HL-60 (cell line): ENCODE data around the gene NFAT5.

Experiments
- GABPA ChIP-seq: IDR thresholded peaks from 2 replicates; pipeline ENCODE4 v1.6.1; 2012; ENCODE audit warnings: low read depth
- POLR2AphosphoS5 ChIP-seq: IDR thresholded peaks from 2 replicates; pipeline ENCODE4 v1.6.1; 2012; ENCODE audit warnings: low read depth
- TF ChIP-seq, protein P1 (sequence below): IDR thresholded peaks from one replicate; pipeline ENCODE4 v1.5.1; 2011; ENCODE audit warnings: low read length, control low read depth, inconsistent platforms; ENCODE audit not compliant: insufficient read depth
- TF ChIP-seq, protein P2 (sequence below): IDR thresholded peaks from 2 replicates; pipeline ENCODE4 v1.6.1; 2012; ENCODE audit warnings: low read depth; ENCODE audit not compliant: insufficient replicate concordance

DNA sequence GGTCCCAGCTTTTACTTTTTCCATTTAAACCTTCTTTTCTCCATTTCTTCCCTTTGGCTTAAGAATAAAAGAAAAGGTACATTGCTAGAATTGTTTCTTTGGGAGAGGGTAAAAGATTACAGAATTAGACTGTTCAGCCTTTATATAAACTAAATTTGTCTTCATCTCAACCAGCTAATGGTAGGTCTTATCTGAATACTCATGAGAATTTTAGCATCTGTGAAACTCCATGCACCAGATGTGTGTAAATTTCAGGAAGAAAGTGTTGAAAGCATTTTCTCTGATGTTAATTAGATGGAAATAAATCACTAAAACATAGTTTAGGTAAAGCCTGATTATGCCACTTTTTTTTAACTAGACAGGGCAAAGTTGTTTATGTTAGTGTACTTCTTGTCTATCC is 135.7 kb downstream of the NFAT5 start:
- TF ChIP-seq, protein P1, sequence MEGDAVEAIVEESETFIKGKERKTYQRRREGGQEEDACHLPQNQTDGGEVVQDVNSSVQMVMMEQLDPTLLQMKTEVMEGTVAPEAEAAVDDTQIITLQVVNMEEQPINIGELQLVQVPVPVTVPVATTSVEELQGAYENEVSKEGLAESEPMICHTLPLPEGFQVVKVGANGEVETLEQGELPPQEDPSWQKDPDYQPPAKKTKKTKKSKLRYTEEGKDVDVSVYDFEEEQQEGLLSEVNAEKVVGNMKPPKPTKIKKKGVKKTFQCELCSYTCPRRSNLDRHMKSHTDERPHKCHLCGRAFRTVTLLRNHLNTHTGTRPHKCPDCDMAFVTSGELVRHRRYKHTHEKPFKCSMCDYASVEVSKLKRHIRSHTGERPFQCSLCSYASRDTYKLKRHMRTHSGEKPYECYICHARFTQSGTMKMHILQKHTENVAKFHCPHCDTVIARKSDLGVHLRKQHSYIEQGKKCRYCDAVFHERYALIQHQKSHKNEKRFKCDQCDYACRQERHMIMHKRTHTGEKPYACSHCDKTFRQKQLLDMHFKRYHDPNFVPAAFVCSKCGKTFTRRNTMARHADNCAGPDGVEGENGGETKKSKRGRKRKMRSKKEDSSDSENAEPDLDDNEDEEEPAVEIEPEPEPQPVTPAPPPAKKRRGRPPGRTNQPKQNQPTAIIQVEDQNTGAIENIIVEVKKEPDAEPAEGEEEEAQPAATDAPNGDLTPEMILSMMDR: no peak
- TF ChIP-seq POLR2AphosphoS5: no peak
- TF ChIP-seq, protein P2, sequence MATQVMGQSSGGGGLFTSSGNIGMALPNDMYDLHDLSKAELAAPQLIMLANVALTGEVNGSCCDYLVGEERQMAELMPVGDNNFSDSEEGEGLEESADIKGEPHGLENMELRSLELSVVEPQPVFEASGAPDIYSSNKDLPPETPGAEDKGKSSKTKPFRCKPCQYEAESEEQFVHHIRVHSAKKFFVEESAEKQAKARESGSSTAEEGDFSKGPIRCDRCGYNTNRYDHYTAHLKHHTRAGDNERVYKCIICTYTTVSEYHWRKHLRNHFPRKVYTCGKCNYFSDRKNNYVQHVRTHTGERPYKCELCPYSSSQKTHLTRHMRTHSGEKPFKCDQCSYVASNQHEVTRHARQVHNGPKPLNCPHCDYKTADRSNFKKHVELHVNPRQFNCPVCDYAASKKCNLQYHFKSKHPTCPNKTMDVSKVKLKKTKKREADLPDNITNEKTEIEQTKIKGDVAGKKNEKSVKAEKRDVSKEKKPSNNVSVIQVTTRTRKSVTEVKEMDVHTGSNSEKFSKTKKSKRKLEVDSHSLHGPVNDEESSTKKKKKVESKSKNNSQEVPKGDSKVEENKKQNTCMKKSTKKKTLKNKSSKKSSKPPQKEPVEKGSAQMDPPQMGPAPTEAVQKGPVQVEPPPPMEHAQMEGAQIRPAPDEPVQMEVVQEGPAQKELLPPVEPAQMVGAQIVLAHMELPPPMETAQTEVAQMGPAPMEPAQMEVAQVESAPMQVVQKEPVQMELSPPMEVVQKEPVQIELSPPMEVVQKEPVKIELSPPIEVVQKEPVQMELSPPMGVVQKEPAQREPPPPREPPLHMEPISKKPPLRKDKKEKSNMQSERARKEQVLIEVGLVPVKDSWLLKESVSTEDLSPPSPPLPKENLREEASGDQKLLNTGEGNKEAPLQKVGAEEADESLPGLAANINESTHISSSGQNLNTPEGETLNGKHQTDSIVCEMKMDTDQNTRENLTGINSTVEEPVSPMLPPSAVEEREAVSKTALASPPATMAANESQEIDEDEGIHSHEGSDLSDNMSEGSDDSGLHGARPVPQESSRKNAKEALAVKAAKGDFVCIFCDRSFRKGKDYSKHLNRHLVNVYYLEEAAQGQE: no peak
- TF ChIP-seq GABPA: no peak
